ENCODE measurements around the gene TUBA4A. TPM values are rescaled to one million over a fixed set of nuclear protein-coding genes. Genes with fewer than 3 reads are reported as not detected.

Gene TUBA4A
- total RNA-seq (10 to 100 TPM; 27.0 to 47.6 TPM), polyA plus RNA-seq (ENCODE audit: insufficient read depth, low read depth, low replicate concordance) (90.0 TPM)
- long read RNA-seq, donor 1, partial matches to known transcripts, result 0 of 2 reads
- long read RNA-seq, donor 1, other reads (novel, unspliced or antisense), result 0 of 2 reads
- long read RNA-seq, donor 2, result 0 reads

GRCh38 chr2:219253753-219254589 is at the start of gene TUBA4A:
TUBA4A (minus strand) TSS chr2:219253918; CDS start chr2:219253858, 60 bp downstream.
- intact Hi-C loops (cut with DNase I; ENCODE audit: low total_unique reads), result no loop called here
- Histone ChIP-seq H3K27ac (peak within 1 kb of the TSS in 1 of 2 donors; percentile 11), H3K27me3 (no peaks in the 10 kb centered on the region), H3K4me3 (peak within 1 kb of the TSS; percentile 42 to 67), H3K9me3 (no peaks in the 10 kb centered on the region), H3K36me3 (ENCODE audit: low read depth, missing control alignments) (no peaks in the 10 kb centered on the region), H3K4me1 (peaks cover 15% of the 10 kb centered on the region)
- DNase-seq, result peak; percentile 85
- TF ChIP-seq POLR2A (IDR thresholded peaks at IDR 0.05), result peak; percentile 67
- TF ChIP-seq, protein P1, sequence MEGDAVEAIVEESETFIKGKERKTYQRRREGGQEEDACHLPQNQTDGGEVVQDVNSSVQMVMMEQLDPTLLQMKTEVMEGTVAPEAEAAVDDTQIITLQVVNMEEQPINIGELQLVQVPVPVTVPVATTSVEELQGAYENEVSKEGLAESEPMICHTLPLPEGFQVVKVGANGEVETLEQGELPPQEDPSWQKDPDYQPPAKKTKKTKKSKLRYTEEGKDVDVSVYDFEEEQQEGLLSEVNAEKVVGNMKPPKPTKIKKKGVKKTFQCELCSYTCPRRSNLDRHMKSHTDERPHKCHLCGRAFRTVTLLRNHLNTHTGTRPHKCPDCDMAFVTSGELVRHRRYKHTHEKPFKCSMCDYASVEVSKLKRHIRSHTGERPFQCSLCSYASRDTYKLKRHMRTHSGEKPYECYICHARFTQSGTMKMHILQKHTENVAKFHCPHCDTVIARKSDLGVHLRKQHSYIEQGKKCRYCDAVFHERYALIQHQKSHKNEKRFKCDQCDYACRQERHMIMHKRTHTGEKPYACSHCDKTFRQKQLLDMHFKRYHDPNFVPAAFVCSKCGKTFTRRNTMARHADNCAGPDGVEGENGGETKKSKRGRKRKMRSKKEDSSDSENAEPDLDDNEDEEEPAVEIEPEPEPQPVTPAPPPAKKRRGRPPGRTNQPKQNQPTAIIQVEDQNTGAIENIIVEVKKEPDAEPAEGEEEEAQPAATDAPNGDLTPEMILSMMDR (IDR thresholded peaks at IDR 0.05), result peak in 1 of 3 experiments; percentile 16
- WGBS, 2 donors, result 0% methylated on average over 48 of the region's 76 CpGs; no CpG with 5 or more reads in 1 of the 2 donors

GRCh38 chr2:219302412-219302968 is 48.8 kb upstream of the TUBA4A start:
- 77 to 85% methylated on average over 9 to 11 of the region's 11 CpGs for WGBS, 2 donors
- TF ChIP-seq POLR2A (IDR thresholded peaks at IDR 0.05), result no peak
- TF ChIP-seq, protein P1 (IDR thresholded peaks at IDR 0.05), result no peak
- no peak overlapping the region for H3K27ac ChIP-seq
- peaks cover 6% of the 10 kb centered on the region for H3K4me1 ChIP-seq
- no peaks in the 10 kb centered on the region for H3K27me3 ChIP-seq
- no peak overlapping the region for H3K4me3 ChIP-seq
- H3K36me3 ChIP-seq (ENCODE audit: low read depth, missing control alignments), result no peaks in the 10 kb centered on the region
- H3K9me3 ChIP-seq, result no peaks in the 10 kb centered on the region
- intact Hi-C loops (cut with DNase I; ENCODE audit: low total_unique reads), result no loop called here
- DNase-seq, result no peak

DNA sequence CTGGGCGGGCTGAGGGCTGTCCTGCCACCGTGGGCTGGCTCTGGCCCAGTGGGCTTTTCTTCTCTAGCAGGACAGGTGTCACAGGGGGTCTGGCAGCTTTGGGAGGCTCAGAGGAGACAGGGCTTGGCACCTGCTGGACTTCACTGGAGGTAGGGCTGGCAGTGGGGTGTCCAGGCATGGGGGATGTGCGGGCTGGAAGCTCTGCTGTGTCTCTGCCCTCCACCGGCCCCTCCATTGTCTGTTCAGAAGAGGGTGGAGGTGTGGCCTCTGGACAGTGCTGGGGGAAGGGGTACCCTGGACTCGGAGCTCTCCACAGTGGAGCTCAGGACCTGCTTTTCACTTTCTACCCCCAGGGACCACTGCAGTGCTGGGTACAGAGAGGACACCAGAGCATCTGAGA is 46.3 kb upstream of the TUBA4A start:
- TF ChIP-seq, protein P1 (IDR thresholded peaks at IDR 0.05), result no peak
- TF ChIP-seq POLR2A (IDR thresholded peaks at IDR 0.05), result no peak
- Histone ChIP-seq H3K9me3 (no peaks in the 10 kb centered on the region), H3K4me3 (no peak overlapping the region), H3K4me1 (peaks cover 6% of the 10 kb centered on the region), H3K27ac (no peak overlapping the region), H3K36me3 (ENCODE audit: low read depth, missing control alignments) (no peaks in the 10 kb centered on the region), H3K27me3 (no peaks in the 10 kb centered on the region)
- 68 to 74% methylated on average over 4 to 5 of the region's 5 CpGs for WGBS, 2 donors
- DNase-seq, result no peak
- intact Hi-C loops (cut with DNase I; ENCODE audit: low total_unique reads), result no loop called here

GRCh38 chr2:219299372-219299760 is 45.6 kb upstream of the TUBA4A start:
- H3K4me1 ChIP-seq, result peaks cover 6% of the 10 kb centered on the region
- TF ChIP-seq, protein P1 (IDR thresholded peaks at IDR 0.05), result no peak
- TF ChIP-seq POLR2A (IDR thresholded peaks at IDR 0.05), result no peak
- no peaks in the 10 kb centered on the region for H3K36me3 ChIP-seq (ENCODE audit: low read depth, missing control alignments)
- DNase-seq, result no peak
- 84 to 86% methylated on average over 5 to 6 of the region's 6 CpGs for WGBS, 2 donors
- intact Hi-C loops (cut with DNase I; ENCODE audit: low total_unique reads), result no loop called here
- no peaks in the 10 kb centered on the region for H3K27me3 ChIP-seq
- H3K9me3 ChIP-seq, result no peaks in the 10 kb centered on the region
- H3K4me3 ChIP-seq, result no peak overlapping the region
- no peak overlapping the region for H3K27ac ChIP-seq

Measured in testis (tissue), 5 donors.